ENCODE measurements around the gene MCUB.
"Not testable (repeated sequence)": the region's sequence is repeated elsewhere in the genome, so short reads cannot be mapped to it uniquely, and the experiment has no call there.

MCUB gene

GRCh38 chr4:109578846-109579245 lies 18.8 kb downstream of the MCUB start:
- DNase-seq (ENCODE audit: low read depth, low spot score): no peak

GRCh38 chr4:109579997-109580396 lies 20.0 kb downstream of the MCUB start:
- not testable (repeated sequence) for DNase-seq (ENCODE audit: low read depth, low spot score)

- no peak for DNase-seq (ENCODE audit: low read depth, low spot score)
Measured at GRCh38 chr4:109588176-109588575, 28.1 kb downstream of the MCUB start.

GRCh38 chr4:109589119-109589518 lies 29.1 kb downstream of the MCUB start:
- no peak for DNase-seq (ENCODE audit: low read depth, low spot score)

DNA sequence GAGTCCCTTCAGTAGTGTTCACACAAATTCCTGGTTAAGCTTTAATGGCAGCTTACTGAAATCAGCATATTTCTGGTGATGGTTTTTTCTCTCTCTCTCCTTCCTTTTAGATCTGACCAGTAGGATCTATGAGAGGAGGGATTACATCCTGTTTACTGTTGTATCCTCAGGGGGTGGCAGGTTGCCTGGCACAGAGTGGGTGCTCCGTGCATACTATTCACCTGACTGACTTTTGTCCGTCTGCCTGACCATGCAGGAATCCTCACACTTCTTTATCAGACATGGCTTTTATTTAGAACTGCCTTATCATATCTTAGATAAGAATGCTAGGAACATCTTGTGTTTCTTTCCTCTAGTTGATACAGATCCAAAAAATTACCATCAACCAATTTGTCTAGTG lies 29.6 kb downstream of the MCUB start:
- no peak for DNase-seq (ENCODE audit: low read depth, low spot score)

- no peak for DNase-seq (ENCODE audit: low read depth, low spot score)
Measured at GRCh38 chr4:109590905-109591304, 30.9 kb downstream of the MCUB start.

GRCh38 chr4:109592367-109592766 lies 32.3 kb downstream of the MCUB start:
- DNase-seq (ENCODE audit: low read depth, low spot score): no peak

GRCh38 chr4:109595123-109595522 lies 35.1 kb downstream of the MCUB start:
- not testable (repeated sequence) for DNase-seq (ENCODE audit: low read depth, low spot score)

DNA sequence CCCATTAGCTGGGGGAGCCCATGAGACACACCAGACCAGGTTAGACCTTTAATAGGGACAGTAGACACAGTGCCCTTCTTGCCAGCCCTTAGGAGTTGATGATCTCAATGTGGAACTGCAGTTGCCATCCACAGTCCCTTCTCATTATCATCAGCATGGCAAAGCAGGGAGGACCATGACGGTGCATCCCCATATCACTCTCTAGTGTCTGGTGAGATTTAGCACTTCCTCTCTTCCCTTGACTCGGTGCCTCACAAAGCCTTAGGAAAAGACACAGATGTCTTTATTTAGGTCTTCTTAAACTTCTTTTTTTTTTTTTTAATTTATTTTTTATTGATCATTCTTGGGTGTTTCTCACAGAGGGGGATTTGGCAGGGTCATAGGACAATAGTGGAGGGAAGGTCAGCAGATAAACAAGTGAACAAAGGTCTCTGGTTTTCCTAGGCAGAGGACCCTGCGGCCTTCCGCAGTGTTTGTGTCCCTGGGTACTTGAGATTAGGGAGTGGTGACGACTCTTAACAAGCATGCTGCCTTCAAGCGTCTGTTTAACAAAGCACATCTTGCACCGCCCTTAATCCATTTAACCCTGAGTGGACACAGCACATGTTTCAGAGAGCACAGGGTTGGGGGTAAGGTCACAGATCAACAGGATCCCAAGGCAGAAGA lies 36.5 kb downstream of the MCUB start:
- not testable (repeated sequence) for DNase-seq (ENCODE audit: low read depth, low spot score)

- DNase-seq (ENCODE audit: low read depth, low spot score): no peak
Measured at GRCh38 chr4:109599046-109599652, 39.1 kb downstream of the MCUB start.

- no peak for DNase-seq (ENCODE audit: low read depth, low spot score)
Measured at GRCh38 chr4:109600431-109600830, 40.4 kb downstream of the MCUB start.

DNA sequence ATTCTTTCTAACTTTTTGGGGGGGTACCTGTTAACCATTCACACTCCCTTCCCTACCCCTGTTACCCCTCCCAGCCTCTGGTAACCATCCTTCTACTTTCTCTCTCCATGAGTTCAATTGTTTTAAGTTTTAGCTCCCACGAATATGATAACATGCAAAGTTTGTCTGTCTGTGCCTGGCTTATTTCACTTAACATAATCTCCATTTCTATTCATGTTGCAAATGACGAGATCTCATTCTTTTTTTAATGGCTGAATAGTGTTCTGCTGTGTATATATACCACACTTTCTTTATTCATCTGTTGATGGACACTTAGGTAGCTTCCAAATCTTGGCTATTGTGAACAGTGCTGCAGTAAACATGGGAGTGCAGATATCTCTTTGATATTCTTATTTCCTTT lies 41.3 kb downstream of the MCUB start:
- no peak for DNase-seq (ENCODE audit: low read depth, low spot score)

- DNase-seq (ENCODE audit: low read depth, low spot score): no peak
Measured at GRCh38 chr4:109607976-109608375, 47.9 kb downstream of the MCUB start.

DNA sequence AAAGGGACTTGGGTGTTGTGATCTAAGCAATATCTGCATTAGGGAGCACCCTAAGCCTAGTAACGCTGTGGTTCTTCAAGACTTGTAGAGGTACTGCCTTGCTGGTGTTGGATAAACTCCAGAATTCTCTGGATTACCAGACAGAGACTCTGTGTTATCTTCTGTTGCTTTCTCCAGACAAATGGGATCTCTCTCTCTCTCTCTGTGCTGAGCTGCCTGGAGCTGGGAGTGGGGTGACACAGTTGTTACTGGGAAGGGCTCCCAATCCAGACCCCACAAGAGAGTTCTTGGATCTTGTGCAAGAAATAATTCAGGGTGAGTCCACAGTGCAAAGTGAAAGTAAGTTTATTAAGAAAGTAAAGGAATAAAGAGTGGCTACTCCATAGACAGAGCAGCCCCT lies 48.8 kb downstream of the MCUB start:
- DNase-seq (ENCODE audit: low read depth, low spot score): no peak

GRCh38 chr4:109609431-109609830 lies 49.4 kb downstream of the MCUB start:
- DNase-seq (ENCODE audit: low read depth, low spot score): no peak

DNA sequence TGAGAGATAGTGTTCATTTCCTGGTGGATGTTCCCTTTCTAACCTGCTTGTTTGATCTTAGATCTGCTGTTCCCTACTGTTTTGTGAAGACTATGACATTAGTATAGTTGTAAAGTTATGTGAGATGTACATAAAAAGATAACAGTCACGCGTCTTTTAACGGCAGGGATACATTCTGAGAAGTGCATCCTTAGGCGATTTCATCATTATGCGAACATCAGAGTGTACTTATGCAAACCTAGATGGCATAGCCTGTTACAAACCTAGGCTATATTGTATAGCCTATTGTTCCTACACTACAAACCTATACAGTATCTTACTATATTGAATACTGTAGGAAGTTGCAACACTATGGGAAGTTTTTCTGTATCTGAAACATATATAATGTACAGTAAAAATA lies 50.4 kb downstream of the MCUB start:
- DNase-seq (ENCODE audit: low read depth, low spot score): no peak

GRCh38 chr4:109611045-109611646 lies 51.1 kb downstream of the MCUB start:
- DNase-seq (ENCODE audit: low read depth, low spot score): no peak

DNA sequence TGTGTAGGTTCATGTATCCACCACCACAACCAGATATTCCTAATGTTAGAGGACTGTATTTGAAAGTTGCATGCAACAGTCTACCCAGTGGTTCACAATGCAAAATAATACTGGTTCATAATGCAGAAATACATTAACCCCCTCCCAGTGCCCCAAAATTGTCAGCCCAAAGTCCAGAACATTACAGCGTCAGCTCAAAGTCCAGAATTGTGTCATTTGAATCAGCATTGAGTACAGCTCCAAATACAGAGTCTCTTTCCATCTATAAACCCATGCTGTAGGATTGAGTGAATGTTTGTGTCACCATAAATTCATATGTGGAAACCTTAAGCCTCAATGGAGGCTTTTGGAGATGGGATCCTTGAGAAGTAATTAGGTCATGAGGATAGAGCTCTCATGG lies 54.0 kb downstream of the MCUB start:
- DNase-seq (ENCODE audit: low read depth, low spot score): no peak

GRCh38 chr4:109614466-109614865 lies 54.4 kb downstream of the MCUB start:
- no peak for DNase-seq (ENCODE audit: low read depth, low spot score)

DNA sequence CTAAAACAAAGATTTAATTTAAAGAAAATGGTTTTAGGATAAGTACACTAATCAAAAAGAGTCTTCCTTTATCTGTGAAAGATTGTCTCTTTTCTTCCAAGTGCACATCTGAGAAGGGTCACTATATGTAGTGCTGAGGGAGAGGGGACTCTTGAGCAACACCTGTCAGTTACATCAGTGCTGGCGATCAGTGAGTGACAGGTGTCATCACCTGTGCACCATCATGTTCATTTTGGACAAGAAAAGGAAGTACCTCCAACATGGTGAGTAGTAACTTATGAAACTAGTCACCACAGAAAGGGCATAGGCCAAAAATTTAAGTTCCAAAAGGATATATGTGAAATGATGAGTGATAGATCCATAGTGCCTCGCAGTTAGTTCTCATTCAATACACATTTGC lies 55.7 kb downstream of the MCUB start:
- DNase-seq (ENCODE audit: low read depth, low spot score): no peak

- DNase-seq (ENCODE audit: low read depth, low spot score): no peak
Measured at GRCh38 chr4:109616243-109616642, 56.2 kb downstream of the MCUB start.

DNA sequence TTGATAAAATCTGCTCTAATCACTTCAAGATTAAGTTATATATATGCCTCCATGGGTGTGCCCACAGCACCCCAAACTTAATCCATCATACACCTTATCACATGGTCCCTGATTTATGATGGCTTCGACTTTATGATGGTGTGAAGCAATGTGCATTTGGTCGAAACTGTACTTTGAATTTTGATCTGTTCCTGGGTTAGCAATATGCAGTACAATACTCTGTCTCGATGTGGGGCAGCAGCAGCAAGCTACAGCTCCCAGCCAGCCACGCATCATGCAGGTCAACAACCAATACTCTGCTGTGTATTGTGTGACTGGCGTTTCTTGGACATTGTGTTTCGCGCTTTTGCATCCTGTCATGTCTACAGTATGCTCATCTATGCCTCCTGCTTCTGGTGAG lies 62.6 kb downstream of the MCUB start:
- no peak for DNase-seq (ENCODE audit: low read depth, low spot score)

GRCh38 chr4:109624536-109624935 lies 64.5 kb downstream of the MCUB start:
- no peak for DNase-seq (ENCODE audit: low read depth, low spot score)
